RKO (cell line): ENCODE measurements around the gene HOXB6.

Source experiments
- DNase-seq: peaks from one replicate; pipeline ENCODE4 v3.0.0-alpha.2; 2016; ENCODE audit warnings: low spot score

Gene HOXB6

GRCh38 chr17:48634493-48635208 is 29.9 kb upstream of the HOXB6 start:
- no peak for DNase-seq

- DNase-seq, result no peak
These were observed 28.5 kb upstream of the HOXB6 start for GRCh38 chr17:48633266-48633677.

DNA sequence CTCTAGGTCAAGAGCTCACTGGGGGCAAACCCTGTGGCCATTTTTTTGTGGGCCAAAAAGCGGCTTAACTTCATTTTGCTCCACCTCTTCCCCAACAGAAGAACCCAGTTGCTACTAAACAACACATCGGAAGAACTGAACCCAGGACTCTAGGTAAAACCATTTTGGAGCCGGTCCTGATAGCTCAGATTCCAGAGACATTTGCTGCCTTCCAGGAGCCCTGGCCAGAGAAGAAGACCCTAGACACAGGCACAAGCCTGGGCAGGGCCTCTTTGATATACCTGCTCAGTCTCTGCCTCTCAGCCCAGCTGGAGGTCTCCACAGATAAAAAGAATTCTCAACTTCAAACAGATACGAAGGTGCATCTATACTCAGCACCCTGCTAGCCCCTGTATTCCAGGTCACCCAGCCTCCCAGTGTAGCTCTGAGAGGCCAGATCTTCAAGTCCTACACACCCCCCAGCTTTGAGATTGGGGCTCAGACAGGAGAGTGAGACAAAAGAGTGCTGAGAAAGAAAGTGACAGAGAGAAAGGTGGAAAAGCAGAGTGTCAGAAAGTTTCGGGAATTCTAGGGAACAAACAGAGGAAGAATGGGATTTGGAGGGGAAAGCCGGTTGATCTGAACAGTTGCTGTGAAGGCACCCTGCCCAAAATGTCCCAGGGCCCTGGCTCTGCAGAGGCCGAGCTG is 27.9 kb upstream of the HOXB6 start:
- DNase-seq, result no peak

- no peak for DNase-seq
These were observed 27.1 kb upstream of the HOXB6 start for GRCh38 chr17:48631693-48632578.

GRCh38 chr17:48630925-48631692 is 26.3 kb upstream of the HOXB6 start:
- no peak for DNase-seq

DNA sequence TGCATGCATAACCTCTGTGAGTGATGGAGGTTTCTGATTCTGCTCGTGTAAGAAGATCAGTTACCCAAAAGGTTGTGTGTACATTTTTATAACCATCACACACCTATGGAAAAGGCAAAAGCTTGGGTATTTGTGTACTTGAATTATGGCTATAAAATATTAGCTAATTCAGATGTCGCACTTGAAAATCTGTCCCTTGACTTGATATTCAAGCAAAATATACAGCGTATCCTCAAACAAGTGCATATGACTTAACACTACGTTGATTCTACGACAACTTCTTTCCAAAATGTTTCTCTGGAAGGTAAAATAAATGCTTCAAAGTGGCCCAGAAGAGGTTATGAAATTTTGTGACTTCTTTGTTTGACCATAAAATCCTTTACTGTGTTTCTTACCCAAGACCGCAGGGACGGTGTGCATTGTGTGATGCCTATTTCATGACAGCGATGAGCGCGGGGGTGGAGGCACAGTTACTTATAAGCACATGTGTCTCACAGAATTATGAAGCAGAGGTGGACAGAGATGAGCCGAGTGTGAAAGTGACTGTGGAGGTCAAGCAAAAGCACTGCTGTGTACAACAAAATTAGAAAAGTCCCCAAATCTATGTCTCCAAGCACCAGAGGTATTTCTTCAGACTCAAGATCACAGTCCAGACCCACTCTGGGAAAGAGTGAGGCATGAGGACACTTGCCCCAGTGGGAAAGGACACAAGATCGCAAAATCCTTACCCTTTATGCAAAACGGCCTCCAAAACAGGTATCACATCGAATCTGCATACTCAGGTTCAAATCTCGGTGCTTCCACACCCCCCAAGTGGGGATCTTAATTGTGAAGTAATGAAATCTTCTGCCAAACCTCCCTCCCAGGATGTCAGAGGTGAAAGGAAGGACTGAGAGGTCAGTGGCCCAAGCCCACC is 25.5 kb upstream of the HOXB6 start:
- no peak for DNase-seq

GRCh38 chr17:48629411-48629759 is 24.6 kb upstream of the HOXB6 start:
- DNase-seq, result no peak

DNA sequence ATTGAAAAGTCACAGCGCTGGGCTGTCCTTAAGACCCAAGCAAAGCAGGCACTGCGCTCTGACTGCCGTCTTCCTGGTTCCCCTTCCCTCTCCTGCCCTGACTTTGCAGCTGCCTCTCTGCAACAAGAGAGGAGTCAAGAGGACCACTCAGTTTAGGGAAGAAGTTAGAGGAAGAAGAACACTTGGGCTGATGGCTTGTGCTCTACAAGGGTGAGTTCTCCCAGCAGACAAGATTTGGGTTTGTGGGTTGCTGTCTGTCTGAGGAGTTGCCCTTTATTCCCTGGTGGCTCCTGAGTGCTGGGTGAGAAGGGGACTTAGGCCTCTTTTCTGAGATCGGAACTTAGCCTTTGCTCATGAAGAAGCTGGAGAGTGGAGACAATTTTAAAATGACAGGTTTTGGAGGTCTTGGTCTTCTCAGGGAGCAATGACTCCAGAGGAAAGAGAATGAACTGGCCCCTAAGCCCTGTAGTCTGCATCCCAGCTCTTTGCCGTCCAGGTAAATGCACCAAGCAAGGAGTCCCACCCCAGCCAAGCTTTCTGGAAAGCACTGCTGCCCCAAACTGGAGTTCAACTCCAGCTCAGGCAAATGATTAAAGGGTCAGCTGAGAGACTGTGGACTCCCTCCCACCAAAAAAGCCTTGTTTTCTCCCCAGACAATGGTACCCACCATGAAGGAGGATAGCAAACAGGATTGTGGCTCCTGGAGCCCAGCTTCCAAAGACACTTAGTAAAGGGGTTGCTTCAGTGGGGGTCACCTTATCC is 24.0 kb upstream of the HOXB6 start:
- DNase-seq, result no peak

GRCh38 chr17:48627623-48628521 is 23.1 kb upstream of the HOXB6 start:
- no peak for DNase-seq

GRCh38 chr17:48627118-48627597 is 22.4 kb upstream of the HOXB6 start:
- DNase-seq, result no peak

DNA sequence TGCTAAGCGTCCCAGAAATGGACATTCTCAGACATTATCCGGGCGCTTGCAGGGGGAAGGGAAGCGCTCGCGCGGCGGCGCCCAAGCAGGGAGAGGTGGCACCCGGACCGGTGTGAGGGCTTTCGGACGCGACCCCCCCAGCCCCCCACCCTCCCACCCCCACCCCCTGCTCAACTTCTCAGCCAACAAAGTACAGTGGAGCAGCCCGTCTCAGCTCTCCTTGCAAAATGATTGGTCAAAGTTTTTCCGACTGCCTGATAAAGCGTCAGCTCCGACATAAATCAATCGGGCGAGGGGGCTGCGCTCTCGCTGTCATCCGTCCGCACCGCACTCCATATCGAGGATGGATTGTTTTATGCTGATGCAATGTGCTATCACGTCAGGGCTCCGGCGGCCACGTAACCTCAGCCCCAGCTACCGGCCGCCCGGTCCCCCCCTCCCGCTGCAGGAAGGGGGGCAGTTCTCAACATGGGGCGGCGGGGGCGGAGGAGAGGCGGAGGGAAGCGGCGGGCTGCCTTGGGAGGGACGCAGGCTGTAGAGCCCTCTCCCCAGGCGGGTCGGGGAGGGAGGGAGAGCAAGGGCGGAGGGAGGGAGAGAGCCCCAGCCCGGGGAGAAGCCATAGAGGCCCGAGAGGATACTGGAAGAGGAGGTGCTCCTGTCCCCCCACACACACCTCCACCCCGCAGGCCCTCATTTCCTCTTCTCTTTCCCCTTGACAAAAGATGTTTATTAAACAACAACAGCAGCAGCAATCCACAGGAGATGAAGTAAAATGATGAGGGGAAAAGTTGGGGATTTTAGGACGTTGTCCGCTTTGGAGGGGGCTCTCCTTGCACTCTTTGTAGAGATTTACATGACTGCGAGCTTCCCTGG is 21.7 kb upstream of the HOXB6 start, which contains the start of gene HOXB9:
Gene HOXB9 (minus strand): TSS at position 114 of the 873 bp plus-strand sequence. CDS start 89 bp downstream, at position 25.
- peak; percentile 97 for DNase-seq

DNA sequence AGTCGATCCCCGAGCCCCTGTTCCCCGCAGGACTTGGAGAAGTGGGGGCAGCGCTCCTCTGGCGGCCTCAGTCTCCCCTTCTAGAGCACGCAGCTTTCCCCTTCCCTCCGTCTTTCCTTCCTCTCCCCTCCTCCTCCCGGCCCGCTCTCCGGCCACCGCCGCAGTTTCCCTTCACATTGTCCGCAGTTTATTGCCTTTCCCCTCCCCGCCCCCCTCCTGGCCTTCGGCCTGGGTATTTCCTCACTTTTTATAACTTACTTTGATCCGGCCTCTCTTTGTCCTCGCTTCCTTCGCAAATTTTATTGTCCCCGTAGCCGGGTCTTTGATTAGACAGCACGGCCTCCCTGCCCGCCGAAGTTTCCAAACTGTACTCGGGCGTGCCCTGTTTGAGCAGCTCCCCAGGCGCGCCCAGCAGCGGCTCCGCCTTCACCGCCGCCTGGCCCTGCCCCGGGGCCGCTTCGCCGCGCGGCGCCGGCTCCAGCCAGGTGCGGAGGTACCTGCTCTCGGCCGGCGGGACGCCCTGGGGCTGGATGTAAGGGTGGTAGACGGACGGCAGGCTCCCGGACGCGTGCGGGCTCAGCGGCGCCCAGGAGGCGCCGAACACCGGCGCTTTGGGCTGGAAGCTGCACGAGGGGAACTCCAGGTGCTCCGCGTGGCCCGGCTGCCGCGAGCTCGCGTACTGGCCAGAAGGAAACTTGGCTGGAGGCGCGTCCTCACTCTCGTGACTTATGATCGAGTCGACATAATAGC is 20.9 kb upstream of the HOXB6 start:
- DNase-seq, result peak; percentile 21

GRCh38 chr17:48624544-48625494 is 20.0 kb upstream of the HOXB6 start:
- DNase-seq, result peak; percentile 50

- DNase-seq, result no peak
These were observed 19.3 kb upstream of the HOXB6 start for GRCh38 chr17:48624118-48624517.

- no peak for DNase-seq
These were observed 18.8 kb upstream of the HOXB6 start for GRCh38 chr17:48623583-48623982.

GRCh38 chr17:48622857-48623256 is 18.1 kb upstream of the HOXB6 start:
- DNase-seq, result no peak
